ENCODE data around the gene EP400. TPM values are rescaled to one million over a fixed set of nuclear protein-coding genes. Genes with fewer than 3 reads are reported as not detected.

The EP400 gene
- total and polyA plus RNA-seq, 2 experiments from 2014 or later, result 10.3 to 12.3 TPM

- H3K4me3 ChIP-seq, result no peak overlapping the region
- H3K27me3 ChIP-seq, result no peaks in the 10 kb centered on the region
- 97% methylated on average over 5 of the region's 5 CpGs for WGBS (ENCODE audit: low lambda C conversion rate, missing lambda C conversion rate)
- H4K20me1 ChIP-seq (ENCODE audit: insufficient read depth, poor library complexity, severe bottlenecking), result no peaks in the 10 kb centered on the region
- no peaks in the 10 kb centered on the region for H3K9me3 ChIP-seq (ENCODE audit: low read depth)
- H3K36me3 ChIP-seq (replicated peaks; ENCODE audit: insufficient read depth, low read depth), result no peaks in the 10 kb centered on the region
- H3K27ac ChIP-seq, result no peak overlapping the region
- no peaks in the 10 kb centered on the region for H3K79me2 ChIP-seq
- H3K9me2 ChIP-seq (replicated peaks; ENCODE audit: insufficient read depth), result no peaks in the 10 kb centered on the region
- H3K4me2 ChIP-seq, result no peak overlapping the region
- H2AFZ ChIP-seq, result no peak overlapping the region
- H3K4me1 ChIP-seq (ENCODE audit: insufficient read depth), result no peaks in the 10 kb centered on the region
- no peak for TF ChIP-seq CTCF (IDR thresholded peaks at IDR 0.05; ENCODE audit: poor library complexity)
- TF ChIP-seq EZH2 (IDR thresholded peaks at IDR 0.05; ENCODE audit: borderline replicate concordance), result no peak
- TF ChIP-seq EZH2phosphoT487 (IDR thresholded peaks at IDR 0.05; ENCODE audit: low read depth, severe bottlenecking, unreplicated experiment), result no peak
- no peak for DNase-seq (ENCODE audit: low spot score)
Observed at GRCh38 chr12:132056320-132056719, 106.6 kb downstream of the EP400 start.

- Histone ChIP-seq H3K9me3 (ENCODE audit: low read depth) (no peaks in the 10 kb centered on the region), H3K27ac (no peak overlapping the region), H3K4me2 (no peak overlapping the region), H3K36me3 (replicated peaks; ENCODE audit: insufficient read depth, low read depth) (no peaks in the 10 kb centered on the region), H3K27me3 (no peaks in the 10 kb centered on the region), H3K9me2 (replicated peaks; ENCODE audit: insufficient read depth) (no peaks in the 10 kb centered on the region), H3K4me3 (no peak overlapping the region), H3K4me1 (ENCODE audit: insufficient read depth) (no peaks in the 10 kb centered on the region), H3K79me2 (no peaks in the 10 kb centered on the region), H4K20me1 (ENCODE audit: insufficient read depth, poor library complexity, severe bottlenecking) (no peaks in the 10 kb centered on the region), H2AFZ (no peak overlapping the region)
- TF ChIP-seq CTCF (IDR thresholded peaks at IDR 0.05; ENCODE audit: poor library complexity) (no peak), EZH2 (IDR thresholded peaks at IDR 0.05; ENCODE audit: borderline replicate concordance) (no peak), EZH2phosphoT487 (IDR thresholded peaks at IDR 0.05; ENCODE audit: low read depth, severe bottlenecking, unreplicated experiment) (no peak)
- no peak for DNase-seq (ENCODE audit: low spot score)
- WGBS (ENCODE audit: low lambda C conversion rate, missing lambda C conversion rate), result 96% methylated on average over 5 of the region's 5 CpGs
Observed at GRCh38 chr12:132056951-132057350, 107.2 kb downstream of the EP400 start.

GRCh38 chr12:132057691-132058090 lies 107.9 kb downstream of the EP400 start:
- Histone ChIP-seq H3K4me2 (no peak overlapping the region), H3K4me1 (ENCODE audit: insufficient read depth) (no peaks in the 10 kb centered on the region), H3K9me2 (replicated peaks; ENCODE audit: insufficient read depth) (no peaks in the 10 kb centered on the region), H3K27me3 (no peaks in the 10 kb centered on the region), H3K79me2 (no peaks in the 10 kb centered on the region), H4K20me1 (ENCODE audit: insufficient read depth, poor library complexity, severe bottlenecking) (no peaks in the 10 kb centered on the region), H3K9me3 (ENCODE audit: low read depth) (no peaks in the 10 kb centered on the region), H3K27ac (no peak overlapping the region), H2AFZ (no peak overlapping the region), H3K36me3 (replicated peaks; ENCODE audit: insufficient read depth, low read depth) (no peaks in the 10 kb centered on the region), H3K4me3 (no peak overlapping the region)
- TF ChIP-seq EZH2 (IDR thresholded peaks at IDR 0.05; ENCODE audit: borderline replicate concordance) (no peak), CTCF (IDR thresholded peaks at IDR 0.05; ENCODE audit: poor library complexity) (no peak), EZH2phosphoT487 (IDR thresholded peaks at IDR 0.05; ENCODE audit: low read depth, severe bottlenecking, unreplicated experiment) (no peak)
- WGBS (ENCODE audit: low lambda C conversion rate, missing lambda C conversion rate), result 94% methylated on average over 5 of the region's 5 CpGs
- no peak for DNase-seq (ENCODE audit: low spot score)

DNA sequence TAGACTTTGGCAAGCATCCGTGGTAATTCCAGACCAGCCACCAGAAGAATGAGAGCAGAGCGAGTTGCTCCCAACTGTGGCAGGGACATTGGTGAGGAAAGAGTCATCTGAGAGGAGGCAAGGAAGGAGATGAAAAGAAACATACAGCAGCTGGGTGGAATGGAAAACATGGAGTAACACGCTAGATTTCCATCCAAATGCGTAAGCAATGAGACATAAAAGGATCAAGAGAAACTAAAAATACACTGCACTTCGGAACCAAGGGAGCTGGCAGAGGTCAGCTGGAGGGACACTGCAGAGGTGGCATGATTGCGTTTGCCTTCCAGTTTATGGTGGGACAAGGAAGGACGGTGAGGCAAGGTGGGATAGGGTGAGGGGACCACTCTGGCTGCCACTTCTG lies 111.5 kb downstream of the EP400 start:
- no peak overlapping the region for H2AFZ ChIP-seq
- no peaks in the 10 kb centered on the region for H3K9me2 ChIP-seq (replicated peaks; ENCODE audit: insufficient read depth)
- no peaks in the 10 kb centered on the region for H3K27me3 ChIP-seq
- no peaks in the 10 kb centered on the region for H3K79me2 ChIP-seq
- H3K4me2 ChIP-seq, result no peak overlapping the region
- no peaks in the 10 kb centered on the region for H4K20me1 ChIP-seq (ENCODE audit: insufficient read depth, poor library complexity, severe bottlenecking)
- DNase-seq (ENCODE audit: low spot score), result no peak
- no peaks in the 10 kb centered on the region for H3K36me3 ChIP-seq (replicated peaks; ENCODE audit: insufficient read depth, low read depth)
- no peaks in the 10 kb centered on the region for H3K9me3 ChIP-seq (ENCODE audit: low read depth)
- no peak overlapping the region for H3K4me3 ChIP-seq
- no peak overlapping the region for H3K27ac ChIP-seq
- WGBS (ENCODE audit: low lambda C conversion rate, missing lambda C conversion rate), result 95% methylated on average over 7 of the region's 7 CpGs
- TF ChIP-seq EZH2 (IDR thresholded peaks at IDR 0.05; ENCODE audit: borderline replicate concordance) (no peak), EZH2phosphoT487 (IDR thresholded peaks at IDR 0.05; ENCODE audit: low read depth, severe bottlenecking, unreplicated experiment) (no peak), CTCF (IDR thresholded peaks at IDR 0.05; ENCODE audit: poor library complexity) (no peak)
- H3K4me1 ChIP-seq (ENCODE audit: insufficient read depth), result no peaks in the 10 kb centered on the region
